GM19324 (cell line): ENCODE measurements around the gene POU3F2.
A peak's percentile ranks its signal among the peaks of the same experiment; 100 is the strongest.

ENCODE experiments used
- ATAC-seq: cut with Tn5 transposase; IDR thresholded peaks from one replicate; pipeline ENCODE4 v1.9.1; 2021; ENCODE audit warnings: mild to moderate bottlenecking, moderate library complexity; ENCODE audit not compliant: unreplicated experiment, low FRiP score

Gene POU3F2

GRCh38 chr6:98834060-98835031, at the start of gene POU3F2:
POU3F2 (plus strand) TSS chr6:98834574; CDS start chr6:98834874, 300 bp downstream.
- ATAC-seq, result peak; percentile 85

- ATAC-seq, result no peak
Observed at GRCh38 chr6:98787435-98787834, 46.9 kb upstream of the POU3F2 start.

GRCh38 chr6:98787961-98788360, 46.4 kb upstream of the POU3F2 start:
- no peak for ATAC-seq

- no peak for ATAC-seq
Observed at GRCh38 chr6:98794307-98794842, 40.0 kb upstream of the POU3F2 start.

- no peak for ATAC-seq
Observed at GRCh38 chr6:98797217-98797994, 37.0 kb upstream of the POU3F2 start.

GRCh38 chr6:98800866-98801265, 33.5 kb upstream of the POU3F2 start:
- no peak for ATAC-seq

- ATAC-seq, result no peak
Observed at GRCh38 chr6:98808541-98809210, 25.7 kb upstream of the POU3F2 start.

- no peak for ATAC-seq
Observed at GRCh38 chr6:98812220-98812619, 22.2 kb upstream of the POU3F2 start.

GRCh38 chr6:98816799-98817198, 17.6 kb upstream of the POU3F2 start:
- ATAC-seq, result no peak

- ATAC-seq, result no peak
Observed at GRCh38 chr6:98821756-98822405, 12.5 kb upstream of the POU3F2 start.

GRCh38 chr6:98823428-98824161, 10.8 kb upstream of the POU3F2 start:
- no peak for ATAC-seq

GRCh38 chr6:98824162-98824901, 10.0 kb upstream of the POU3F2 start:
- ATAC-seq, result no peak

GRCh38 chr6:98824902-98825599, 9.3 kb upstream of the POU3F2 start:
- ATAC-seq, result no peak

- no peak for ATAC-seq
Observed at GRCh38 chr6:98825600-98826230, 8.7 kb upstream of the POU3F2 start.

GRCh38 chr6:98827295-98828159, 6.8 kb upstream of the POU3F2 start:
- ATAC-seq, result no peak

- ATAC-seq, result no peak
Observed at GRCh38 chr6:98828211-98828788, 6.1 kb upstream of the POU3F2 start.
